ENCODE measurements around the gene TEC. TPM values are rescaled to one million over a fixed set of nuclear protein-coding genes. Genes with fewer than 3 reads are reported as not detected.

TEC gene
- total RNA-seq, 5 donors from 2014 or later (not counting 1 experiment from before 2014, with no cell fraction given): 1.7 to 5.4 (median 2.5) TPM

DNA sequence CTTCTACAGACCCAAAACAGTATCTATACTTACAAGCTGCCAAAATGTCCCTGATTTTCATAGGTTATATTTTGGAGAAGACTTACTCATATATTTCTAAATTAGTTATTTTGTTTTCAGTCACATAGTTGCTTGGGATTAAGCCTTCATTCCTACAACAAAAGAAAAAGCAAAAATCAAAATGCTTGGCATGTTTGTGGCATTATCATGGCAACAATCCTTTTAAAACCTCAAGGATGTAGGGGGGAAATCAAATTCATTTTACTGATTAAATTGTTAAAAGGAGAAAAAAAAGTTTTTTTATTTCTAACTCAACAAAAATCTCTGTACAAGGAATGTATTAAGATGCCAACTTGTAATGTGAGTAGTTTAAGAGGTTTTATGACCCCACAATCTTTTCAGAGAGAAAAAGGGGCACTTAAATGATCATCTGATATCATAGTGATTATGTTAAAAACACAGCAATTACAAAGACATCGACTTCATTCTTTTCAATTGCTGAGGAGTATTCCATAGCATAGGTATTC, 159.1 kb downstream of the TEC start:
- Histone ChIP-seq H3K27ac (ENCODE audit: low read length) (no peak overlapping the region), H3K36me3 (ENCODE audit: control insufficient read depth in 2 of 2, extremely low read depth in 1 of 2, insufficient read depth in 1 of 2, low read length in 1 of 2) (peaks cover 3 to 39% of the 10 kb centered on the region in 2 donors), H3K4me1 (ENCODE audit: control insufficient read depth in 1 of 2, extremely low read depth in 1 of 2, insufficient read depth in 2 of 2, low read length in 2 of 2) (peaks cover 4 to 10% of the 10 kb centered on the region in 2 experiments), H3K9me3 (no peaks in the 10 kb centered on the region), H3K4me3 (ENCODE audit: control insufficient read depth in 1 of 2, extremely low read depth in 1 of 2, low read length in 1 of 2) (no peak overlapping the region), H3K27me3 (replicated peaks in 1 of 2; ENCODE audit: control insufficient read depth in 2 of 2, extremely low read depth in 1 of 2, insufficient read depth in 2 of 2, low read length in 1 of 2) (no peaks in the 10 kb centered on the region)
- Mint-ChIP-seq H3K27me3 (no peaks in the 10 kb centered on the region), H3K4me1 (peaks cover 49 to 63% (median 50%) of the 10 kb centered on the region in 3 donors), H3K36me3 (peaks cover 34% of the 10 kb centered on the region), H3K9me3 (no peaks in the 10 kb centered on the region), H3K4me3 (no peak overlapping the region), H3K27ac (peak overlapping the region; percentile 36 to 73)
- WGBS (ENCODE audit: insufficient coverage): no CpG with 5 or more reads among the region's 1 CpG
- ChIA-PET POLR2A (no interaction called here), CTCF (interaction anchor here (0.5 to 1.6 kb wide), 4 partner anchors 18 to 674 kb away, joined by 4 to 12 read pairs (median 8); no protein-coding TSS in a partner anchor)
- ATAC-seq (replicated peaks in 1 of 4) (no peak), DNase-seq (no peak)

GRCh38 chr4:48109413-48110263, 160.0 kb downstream of the TEC start:
- H3K27ac ChIP-seq (ENCODE audit: low read length): no peak overlapping the region
- Mint-ChIP-seq H3K4me1 (peaks cover 45 to 61% (median 47%) of the 10 kb centered on the region in 3 donors), H3K36me3 (peaks cover 31% of the 10 kb centered on the region), H3K27ac (peak overlapping the region; percentile 3 to 6), H3K27me3 (no peaks in the 10 kb centered on the region), H3K9me3 (no peaks in the 10 kb centered on the region), H3K4me3 (no peak overlapping the region)
- ChIA-PET POLR2A (interaction anchor here in 1 of 2 donors (0.5 kb wide), 2 partner anchors 18 to 252 kb away, joined by 3 to 6 read pairs; no protein-coding TSS in a partner anchor), CTCF (interaction anchor here (0.6 to 1.9 kb wide), 19 partner anchors 9 to 674 kb away, joined by 3 to 24 read pairs (median 4); no protein-coding TSS in a partner anchor)
- H3K4me1 ChIP-seq (ENCODE audit: control insufficient read depth in 1 of 2, extremely low read depth in 1 of 2, insufficient read depth in 2 of 2, low read length in 2 of 2): peaks cover 4 to 9% of the 10 kb centered on the region in 2 experiments
- 89% methylated on average over 1 of the region's 5 CpGs for WGBS (ENCODE audit: insufficient coverage)
- DNase-seq: peak in 8 of 35 experiments; percentile 16 to 73 (median 24)
- H3K4me3 ChIP-seq (ENCODE audit: control insufficient read depth in 1 of 2, extremely low read depth in 1 of 2, low read length in 1 of 2): no peak overlapping the region
- peak; percentile 73 to 82 (median 80) for ATAC-seq (replicated peaks in 1 of 4)
- H3K9me3 ChIP-seq: no peaks in the 10 kb centered on the region
- no peaks in the 10 kb centered on the region for H3K27me3 ChIP-seq (replicated peaks in 1 of 2; ENCODE audit: control insufficient read depth in 2 of 2, extremely low read depth in 1 of 2, insufficient read depth in 2 of 2, low read length in 1 of 2)
- H3K36me3 ChIP-seq (ENCODE audit: control insufficient read depth in 2 of 2, extremely low read depth in 1 of 2, insufficient read depth in 1 of 2, low read length in 1 of 2): peaks cover 3 to 42% of the 10 kb centered on the region in 2 donors

GRCh38 chr4:48108309-48109073, 161.1 kb downstream of the TEC start:
- Mint-ChIP-seq H3K9me3 (no peaks in the 10 kb centered on the region), H3K27ac (no peak overlapping the region), H3K4me1 (peaks cover 38 to 53% (median 40%) of the 10 kb centered on the region in 3 donors), H3K4me3 (no peak overlapping the region), H3K36me3 (peaks cover 36% of the 10 kb centered on the region), H3K27me3 (no peaks in the 10 kb centered on the region)
- no peak for ATAC-seq (replicated peaks in 1 of 4)
- POLR2A ChIA-PET: interaction anchor here in 1 of 2 donors (0.6 kb wide), 1 partner anchor 97 kb away, joined by 5 read pairs; no protein-coding TSS in a partner anchor
- H3K27ac ChIP-seq (ENCODE audit: low read length): no peak overlapping the region
- no CpG with 5 or more reads among the region's 2 CpGs for WGBS (ENCODE audit: insufficient coverage)
- DNase-seq: no peak
- no peak overlapping the region for H3K4me3 ChIP-seq (ENCODE audit: control insufficient read depth in 1 of 2, extremely low read depth in 1 of 2, low read length in 1 of 2)
- CTCF ChIA-PET: interaction anchor here (0.7 to 1.9 kb wide), 17 partner anchors 10 to 404 kb away, joined by 3 to 24 read pairs (median 4); no protein-coding TSS in a partner anchor
- H3K9me3 ChIP-seq: no peaks in the 10 kb centered on the region
- no peaks in the 10 kb centered on the region for H3K27me3 ChIP-seq (replicated peaks in 1 of 2; ENCODE audit: control insufficient read depth in 2 of 2, extremely low read depth in 1 of 2, insufficient read depth in 2 of 2, low read length in 1 of 2)
- H3K4me1 ChIP-seq (ENCODE audit: control insufficient read depth in 1 of 2, extremely low read depth in 1 of 2, insufficient read depth in 2 of 2, low read length in 2 of 2): peaks cover 0 to 3% of the 10 kb centered on the region in 2 experiments
- H3K36me3 ChIP-seq (ENCODE audit: control insufficient read depth in 2 of 2, extremely low read depth in 1 of 2, insufficient read depth in 1 of 2, low read length in 1 of 2): peaks cover 3 to 40% of the 10 kb centered on the region in 2 donors

DNA sequence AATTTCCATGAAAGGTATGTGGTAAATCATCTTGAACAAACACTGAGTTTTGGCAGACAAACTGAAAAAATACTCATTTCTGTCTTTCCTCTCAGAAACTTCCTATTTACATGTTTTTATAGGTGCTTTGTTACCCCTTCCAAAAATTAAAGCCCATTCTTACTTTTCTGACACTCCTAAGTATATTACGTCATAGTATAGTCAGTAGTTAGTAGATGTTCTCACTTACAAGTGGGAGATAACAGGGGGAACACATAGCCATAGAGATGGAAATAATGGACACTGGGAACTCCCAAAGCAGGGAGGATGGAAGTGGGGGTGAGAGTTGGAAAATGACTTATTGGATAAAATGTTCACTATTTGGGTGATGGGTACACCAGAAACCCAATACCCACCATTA, 164.4 kb downstream of the TEC start:
- Mint-ChIP-seq H3K4me3 (no peak overlapping the region), H3K27ac (peak overlapping the region; percentile 16 to 55), H3K9me3 (no peaks in the 10 kb centered on the region), H3K36me3 (peaks cover 34% of the 10 kb centered on the region), H3K27me3 (no peaks in the 10 kb centered on the region), H3K4me1 (peaks cover 34 to 43% (median 35%) of the 10 kb centered on the region in 3 donors)
- ATAC-seq (replicated peaks in 1 of 4) (no peak), DNase-seq (no peak)
- no peaks in the 10 kb centered on the region for H3K9me3 ChIP-seq
- no peak overlapping the region for H3K4me3 ChIP-seq (ENCODE audit: control insufficient read depth in 1 of 2, extremely low read depth in 1 of 2, low read length in 1 of 2)
- peaks cover 2 to 3% of the 10 kb centered on the region in 2 experiments for H3K4me1 ChIP-seq (ENCODE audit: control insufficient read depth in 1 of 2, extremely low read depth in 1 of 2, insufficient read depth in 2 of 2, low read length in 2 of 2)
- peaks cover 3 to 37% of the 10 kb centered on the region in 2 donors for H3K36me3 ChIP-seq (ENCODE audit: control insufficient read depth in 2 of 2, extremely low read depth in 1 of 2, insufficient read depth in 1 of 2, low read length in 1 of 2)
- no peak overlapping the region for H3K27ac ChIP-seq (ENCODE audit: low read length)
- no CpG with 5 or more reads among the region's 1 CpG for WGBS (ENCODE audit: insufficient coverage)
- ChIA-PET POLR2A (no interaction called here), CTCF (interaction anchor here in 1 of 2 donors (1.0 kb wide), 1 partner anchor 511 kb away, joined by 3 read pairs; no protein-coding TSS in a partner anchor)
- no peaks in the 10 kb centered on the region for H3K27me3 ChIP-seq (replicated peaks in 1 of 2; ENCODE audit: control insufficient read depth in 2 of 2, extremely low read depth in 1 of 2, insufficient read depth in 2 of 2, low read length in 1 of 2)

- POLR2A ChIA-PET: interaction anchor here in 1 of 2 donors (0.6 kb wide), 1 partner anchor 153 kb away, joined by 3 read pairs; no protein-coding TSS in a partner anchor
- H3K27ac ChIP-seq (ENCODE audit: low read length): no peak overlapping the region
- CTCF ChIA-PET: no interaction called here
- H3K36me3 ChIP-seq (ENCODE audit: control insufficient read depth in 2 of 2, extremely low read depth in 1 of 2, insufficient read depth in 1 of 2, low read length in 1 of 2): peaks cover 3 to 30% of the 10 kb centered on the region in 2 donors
- H3K4me3 ChIP-seq (ENCODE audit: control insufficient read depth in 1 of 2, extremely low read depth in 1 of 2, low read length in 1 of 2): no peak overlapping the region
- H3K4me1 ChIP-seq (ENCODE audit: control insufficient read depth in 1 of 2, extremely low read depth in 1 of 2, insufficient read depth in 2 of 2, low read length in 2 of 2): peaks cover 2 to 3% of the 10 kb centered on the region in 2 experiments
- H3K27ac Mint-ChIP-seq: peak overlapping the region; percentile 41 to 45
- peaks cover 31 to 36% (median 34%) of the 10 kb centered on the region in 3 donors for H3K4me1 Mint-ChIP-seq
- H3K9me3 Mint-ChIP-seq: no peaks in the 10 kb centered on the region
- no peaks in the 10 kb centered on the region for H3K27me3 ChIP-seq (replicated peaks in 1 of 2; ENCODE audit: control insufficient read depth in 2 of 2, extremely low read depth in 1 of 2, insufficient read depth in 2 of 2, low read length in 1 of 2)
- no peak for ATAC-seq (replicated peaks in 1 of 4)
- no peak for DNase-seq
- peaks cover 26% of the 10 kb centered on the region for H3K36me3 Mint-ChIP-seq
- no peaks in the 10 kb centered on the region for H3K27me3 Mint-ChIP-seq
- WGBS (ENCODE audit: insufficient coverage): 75% methylated on average over 1 of the region's 3 CpGs
- no peak overlapping the region for H3K4me3 Mint-ChIP-seq
- no peaks in the 10 kb centered on the region for H3K9me3 ChIP-seq
These were observed 166.0 kb downstream of the TEC start for GRCh38 chr4:48103483-48104139.

Data from T-cell (primary cell).